T-helper 1 cell treated with Interleukin-12 subunit alpha and Interleukin-12 subunit beta and Interleukin-4 antibody, amounts not matched to agents 30 μg/mL and 1 μg/mL, for 36 hours (primary cell): ENCODE data around the gene PBX3.

ENCODE experiments used
- H3K27ac Mint-ChIP-seq: one replicate; pipeline ENCODE4 v1.8.0; 2021; ENCODE audit warnings: mild to moderate bottlenecking, mixed read lengths
- H3K27me3 Mint-ChIP-seq: one replicate; pipeline ENCODE4 v1.8.0; 2021; ENCODE audit warnings: low read depth, mixed read lengths
- H3K36me3 Mint-ChIP-seq: one replicate; pipeline ENCODE4 v1.8.0; 2021; ENCODE audit warnings: low read depth, mixed read lengths
- H3K4me1 Mint-ChIP-seq: one replicate; pipeline ENCODE4 v1.8.0; 2021; ENCODE audit warnings: low read depth, mixed read lengths
- H3K4me3 Mint-ChIP-seq: one replicate; pipeline ENCODE4 v1.8.0; 2021; ENCODE audit warnings: mild to moderate bottlenecking, moderate library complexity, mixed read lengths
- H3K9me3 Mint-ChIP-seq: one replicate; pipeline ENCODE4 v1.8.0; 2021; ENCODE audit warnings: mixed read lengths

The PBX3 gene

DNA sequence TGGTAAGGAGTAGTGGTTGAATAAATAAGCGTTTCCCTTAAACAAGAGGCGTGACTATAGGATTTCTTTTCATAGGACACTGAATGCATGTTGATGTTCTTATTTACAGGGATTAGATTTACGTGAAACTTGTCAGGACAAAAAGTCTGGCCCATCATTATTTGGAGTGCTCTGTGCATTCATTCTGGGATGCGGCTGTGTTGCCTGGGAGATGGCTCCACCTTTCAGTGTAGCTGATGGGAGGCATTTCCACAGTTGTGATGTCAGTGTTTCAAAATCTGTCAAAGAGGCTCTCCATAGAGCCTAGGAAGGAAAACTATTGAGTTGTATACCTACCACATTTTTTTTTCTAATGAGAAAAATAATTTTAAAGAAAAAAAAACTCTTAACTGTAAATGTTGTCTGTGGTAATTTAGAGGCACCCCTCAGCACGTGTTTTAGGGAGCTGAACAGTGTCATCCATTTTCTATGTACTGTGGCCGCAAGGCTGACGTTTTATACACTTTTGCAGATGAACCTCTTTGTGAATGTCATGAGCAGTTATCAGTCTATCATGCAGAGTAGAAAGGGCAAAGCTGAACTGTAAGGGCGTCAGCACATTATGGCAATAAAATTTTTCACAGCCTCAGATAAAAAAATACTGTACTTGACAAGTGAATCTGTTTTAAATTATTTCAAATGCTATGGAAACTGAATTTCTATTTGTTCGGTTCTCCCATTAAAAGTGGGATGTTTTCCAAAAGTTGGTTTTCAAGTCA is 202.7 kb downstream of the PBX3 start:
- no peaks in the 10 kb centered on the region for H3K36me3 Mint-ChIP-seq
- H3K4me3 Mint-ChIP-seq = no peak overlapping the region
- peaks cover 5% of the 10 kb centered on the region for H3K9me3 Mint-ChIP-seq
- H3K4me1 Mint-ChIP-seq = no peaks in the 10 kb centered on the region
- H3K27ac Mint-ChIP-seq = no peak overlapping the region
- H3K27me3 Mint-ChIP-seq = no peaks in the 10 kb centered on the region

DNA sequence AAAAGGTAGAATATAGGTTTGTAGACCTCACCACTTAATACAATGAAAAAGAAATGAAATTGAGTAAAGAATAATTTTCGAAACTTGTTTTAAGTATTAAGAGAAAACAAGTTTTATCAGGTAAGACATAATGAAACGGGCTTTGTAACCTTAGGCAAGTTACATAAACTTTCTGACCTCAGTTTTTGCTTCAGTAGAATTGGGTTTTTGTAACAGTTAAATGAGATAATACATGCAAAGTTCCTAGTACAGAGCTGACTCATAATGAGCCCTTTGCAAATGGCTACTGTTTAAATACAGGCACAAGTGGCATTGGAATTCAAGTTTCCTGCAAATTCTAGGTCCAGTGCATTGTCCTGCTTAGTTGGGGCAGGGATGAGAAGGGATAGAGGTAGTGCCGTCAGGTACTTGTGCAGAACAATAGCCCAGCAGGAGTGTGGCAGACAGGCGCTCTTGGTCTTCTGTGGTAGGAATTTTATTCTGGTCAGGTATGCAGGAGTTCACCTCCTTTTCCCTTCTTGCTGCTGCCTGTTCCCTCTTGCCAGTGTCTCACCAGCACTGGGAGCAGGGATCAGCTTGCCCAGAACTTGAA is 203.8 kb downstream of the PBX3 start:
- Mint-ChIP-seq H3K27me3 (no peaks in the 10 kb centered on the region), H3K4me3 (no peak overlapping the region), H3K9me3 (peaks cover 5% of the 10 kb centered on the region), H3K27ac (no peak overlapping the region), H3K36me3 (no peaks in the 10 kb centered on the region), H3K4me1 (no peaks in the 10 kb centered on the region)

DNA sequence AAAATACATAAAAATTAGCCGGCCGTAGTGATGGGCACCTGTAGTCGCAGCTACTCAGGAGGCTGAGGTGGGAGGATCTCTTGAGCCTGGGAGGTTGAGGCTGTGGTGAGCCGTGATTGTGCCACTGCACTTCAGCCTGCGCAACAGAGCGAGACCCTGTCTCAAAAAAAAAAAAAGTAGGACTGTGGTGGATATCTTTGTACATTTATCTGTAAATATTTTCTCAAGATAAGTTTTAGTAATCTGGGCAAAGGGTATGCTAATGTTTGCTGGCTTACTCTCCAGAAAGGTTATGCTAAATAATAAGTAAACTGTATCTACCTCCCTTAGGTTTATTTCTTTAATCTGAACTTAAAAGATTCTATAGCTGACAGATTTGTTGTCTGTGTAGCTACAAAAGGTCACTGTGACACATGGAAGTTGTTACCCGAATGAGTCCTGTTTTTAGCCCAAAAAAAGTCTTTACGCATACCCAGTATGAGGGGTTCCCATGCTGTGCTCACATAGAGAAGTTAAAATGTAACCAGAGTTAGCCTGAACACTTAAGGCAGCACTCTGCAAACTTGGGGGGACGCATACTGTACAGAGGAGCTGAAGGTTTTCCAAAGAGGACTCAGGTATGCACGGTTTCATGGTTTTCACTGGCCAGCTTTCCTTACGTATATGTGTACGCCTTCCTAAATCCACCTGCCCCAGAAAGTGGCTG is 206.3 kb downstream of the PBX3 start:
- H3K4me3 Mint-ChIP-seq = no peak overlapping the region
- no peak overlapping the region for H3K27ac Mint-ChIP-seq
- H3K4me1 Mint-ChIP-seq = no peaks in the 10 kb centered on the region
- no peaks in the 10 kb centered on the region for H3K9me3 Mint-ChIP-seq
- no peaks in the 10 kb centered on the region for H3K27me3 Mint-ChIP-seq
- H3K36me3 Mint-ChIP-seq = no peaks in the 10 kb centered on the region

DNA sequence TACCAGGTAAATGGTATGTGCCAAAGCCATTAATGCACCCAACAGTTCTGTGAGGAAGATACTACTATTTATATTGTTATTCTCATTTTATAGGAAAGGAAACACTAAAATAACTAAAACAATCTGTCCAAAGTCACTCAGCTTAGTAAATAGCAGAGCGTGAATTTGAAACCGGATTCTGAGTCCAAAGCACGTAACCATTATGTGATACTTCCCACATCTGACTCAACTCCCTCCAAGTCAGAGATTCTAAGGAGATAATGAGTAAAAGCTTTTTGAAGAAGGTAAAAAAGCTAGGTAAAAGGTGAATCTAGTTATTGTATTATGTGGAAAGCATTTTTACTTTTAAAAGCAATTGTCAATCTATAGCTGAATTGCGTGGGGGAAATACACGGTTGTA is 208.9 kb downstream of the PBX3 start:
- Mint-ChIP-seq H3K9me3 (no peaks in the 10 kb centered on the region), H3K4me1 (no peaks in the 10 kb centered on the region), H3K36me3 (no peaks in the 10 kb centered on the region), H3K27me3 (no peaks in the 10 kb centered on the region), H3K27ac (no peak overlapping the region), H3K4me3 (no peak overlapping the region)

DNA sequence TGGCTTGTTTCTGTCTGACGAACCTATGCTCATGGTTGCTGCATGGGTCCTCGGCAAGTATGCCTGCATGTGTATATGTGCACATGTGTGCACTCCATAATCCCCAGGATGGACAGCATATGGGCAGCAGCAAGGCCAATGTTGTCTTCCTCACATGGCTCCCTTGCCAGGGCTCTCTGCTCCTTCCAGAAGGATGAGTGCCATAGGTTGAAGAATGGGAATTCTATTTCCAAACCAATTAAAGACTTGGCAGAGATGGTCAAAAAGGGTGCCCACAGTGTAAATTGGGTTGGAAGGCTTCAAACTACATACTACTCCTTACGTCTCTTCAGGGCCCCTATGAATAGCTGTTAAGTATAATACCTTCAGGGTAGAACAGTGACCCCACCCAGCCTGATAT is 212.1 kb downstream of the PBX3 start:
- Mint-ChIP-seq H3K4me1 (no peaks in the 10 kb centered on the region), H3K9me3 (no peaks in the 10 kb centered on the region), H3K27ac (no peak overlapping the region), H3K27me3 (no peaks in the 10 kb centered on the region), H3K4me3 (no peak overlapping the region), H3K36me3 (no peaks in the 10 kb centered on the region)

DNA sequence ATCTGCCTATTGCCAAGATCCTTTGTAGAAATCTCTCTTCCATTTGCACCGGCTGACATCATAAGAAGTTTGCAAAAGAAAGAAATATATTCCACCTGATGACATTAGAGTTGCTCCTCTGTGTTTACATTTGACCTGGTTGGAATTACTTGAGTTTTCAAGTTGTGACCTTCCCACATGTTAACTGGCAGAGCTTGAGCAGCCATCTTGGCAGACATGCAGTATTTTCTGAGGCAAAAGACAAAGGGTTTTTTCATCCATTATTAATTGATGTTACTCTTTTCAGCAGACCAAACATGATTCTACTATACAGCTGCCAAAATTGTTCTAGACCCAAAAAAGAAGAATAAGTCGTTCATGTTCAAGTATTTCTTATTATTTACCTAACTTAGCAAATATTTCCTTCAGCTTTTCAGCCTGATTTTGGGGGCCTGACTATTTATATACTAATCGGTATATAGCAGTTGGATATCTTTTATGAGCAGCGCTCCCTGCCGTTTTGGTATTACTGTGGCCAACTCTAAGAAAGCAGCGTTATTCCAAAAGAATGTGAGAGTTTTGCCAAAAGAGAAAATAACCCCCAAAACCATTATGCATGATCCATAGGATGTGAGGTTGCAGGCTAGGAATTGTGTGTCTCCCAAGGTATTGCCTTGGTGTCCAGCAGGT is 212.9 kb downstream of the PBX3 start:
- no peaks in the 10 kb centered on the region for H3K27me3 Mint-ChIP-seq

DNA sequence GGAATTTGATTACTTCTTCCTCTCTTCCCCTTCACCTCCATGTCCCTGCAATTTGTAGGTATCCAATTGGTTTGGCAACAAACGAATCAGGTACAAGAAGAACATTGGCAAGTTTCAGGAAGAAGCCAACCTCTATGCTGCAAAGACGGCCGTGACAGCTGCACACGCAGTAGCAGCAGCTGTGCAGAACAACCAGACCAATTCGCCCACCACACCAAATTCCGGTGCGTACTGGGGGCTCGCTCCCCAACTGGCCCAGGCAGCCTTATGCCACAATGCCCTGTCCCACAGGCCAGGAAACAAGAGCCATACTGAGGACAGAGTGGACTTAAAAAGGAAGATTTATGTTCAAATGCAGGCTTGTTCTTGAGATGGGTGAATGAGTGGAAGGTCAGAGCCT is 213.5 kb downstream of the PBX3 start:
- Mint-ChIP-seq H3K27me3 (no peaks in the 10 kb centered on the region), H3K9me3 (no peaks in the 10 kb centered on the region), H3K4me1 (no peaks in the 10 kb centered on the region), H3K27ac (no peak overlapping the region), H3K4me3 (no peak overlapping the region), H3K36me3 (no peaks in the 10 kb centered on the region)

More for the DNA sequence above, 212.9 kb downstream of the PBX3 start:
- no peak overlapping the region for H3K4me3 Mint-ChIP-seq
- H3K4me1 Mint-ChIP-seq = no peaks in the 10 kb centered on the region
- no peaks in the 10 kb centered on the region for H3K9me3 Mint-ChIP-seq
- no peak overlapping the region for H3K27ac Mint-ChIP-seq
- no peaks in the 10 kb centered on the region for H3K36me3 Mint-ChIP-seq

DNA sequence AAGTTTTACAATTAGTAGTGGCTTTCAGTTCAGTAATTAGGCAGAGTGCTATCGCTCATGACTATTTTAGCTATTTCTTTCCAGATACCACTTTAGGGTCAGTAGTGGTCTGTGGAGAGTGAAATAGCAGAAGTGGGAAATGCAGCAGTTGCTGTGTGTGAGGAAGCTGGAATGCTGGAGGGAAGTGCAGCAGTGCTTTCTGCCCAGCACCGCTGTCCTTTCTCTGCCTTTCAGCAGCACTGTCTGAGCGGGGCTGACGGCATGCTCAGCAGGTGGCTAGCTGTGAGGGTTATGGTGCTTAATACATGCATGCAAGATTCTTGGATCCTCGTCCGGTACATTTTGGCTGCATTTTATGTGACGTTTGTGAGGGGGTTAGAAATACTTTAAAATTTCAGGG is 213.9 kb downstream of the PBX3 start:
- H3K27me3 Mint-ChIP-seq = no peaks in the 10 kb centered on the region
- no peaks in the 10 kb centered on the region for H3K4me1 Mint-ChIP-seq
- H3K4me3 Mint-ChIP-seq = no peak overlapping the region
- no peaks in the 10 kb centered on the region for H3K9me3 Mint-ChIP-seq
- no peak overlapping the region for H3K27ac Mint-ChIP-seq
- H3K36me3 Mint-ChIP-seq = no peaks in the 10 kb centered on the region

DNA sequence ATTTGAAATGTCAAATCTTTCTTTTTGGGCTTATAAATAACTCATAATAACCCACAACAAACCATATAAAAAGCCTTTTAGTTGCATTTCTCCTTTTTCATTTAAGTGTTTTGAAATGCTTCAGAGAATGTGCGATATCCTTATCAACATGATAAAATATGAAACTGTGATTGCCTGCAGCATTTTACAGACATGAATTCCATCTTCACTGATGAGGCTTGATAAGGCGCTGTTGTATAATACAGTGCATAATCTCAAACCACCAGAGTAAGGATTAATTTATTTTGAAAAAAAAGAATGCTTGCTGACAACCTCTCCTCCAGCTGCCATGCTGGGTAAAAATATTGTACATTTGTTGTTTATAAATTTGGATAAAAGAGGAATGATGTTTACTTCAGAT is 216.8 kb downstream of the PBX3 start:
- Mint-ChIP-seq H3K4me1 (no peaks in the 10 kb centered on the region), H3K4me3 (no peak overlapping the region), H3K36me3 (no peaks in the 10 kb centered on the region), H3K9me3 (no peaks in the 10 kb centered on the region), H3K27me3 (no peaks in the 10 kb centered on the region), H3K27ac (no peak overlapping the region)

DNA sequence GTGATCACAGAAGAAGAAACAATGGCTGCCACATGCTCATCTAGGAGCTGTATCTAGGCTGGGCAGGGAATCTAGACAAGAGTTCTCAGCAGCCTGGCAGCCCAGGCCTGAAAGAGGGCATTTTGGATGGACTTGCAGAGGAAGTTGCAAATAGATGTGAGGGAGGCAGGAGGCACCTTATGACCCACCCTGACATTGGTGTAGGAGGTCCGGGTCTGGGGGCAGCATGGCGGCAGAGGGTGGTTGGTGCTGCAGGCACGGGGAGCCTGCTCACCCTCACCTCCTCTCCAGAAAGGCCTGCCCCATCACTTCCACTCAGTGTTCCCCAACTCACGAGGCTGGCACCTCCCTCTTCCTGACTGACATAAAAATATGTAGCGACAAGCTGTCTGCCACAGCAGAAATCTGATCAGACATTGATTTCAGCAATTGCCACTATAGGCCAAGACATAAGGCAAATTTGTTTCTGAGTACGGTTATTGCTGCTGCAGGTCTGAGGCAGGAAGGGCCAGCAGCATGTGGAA is 217.6 kb downstream of the PBX3 start:
- Mint-ChIP-seq H3K27me3 (no peaks in the 10 kb centered on the region), H3K4me1 (no peaks in the 10 kb centered on the region), H3K9me3 (no peaks in the 10 kb centered on the region), H3K36me3 (no peaks in the 10 kb centered on the region), H3K27ac (no peak overlapping the region), H3K4me3 (no peak overlapping the region)

DNA sequence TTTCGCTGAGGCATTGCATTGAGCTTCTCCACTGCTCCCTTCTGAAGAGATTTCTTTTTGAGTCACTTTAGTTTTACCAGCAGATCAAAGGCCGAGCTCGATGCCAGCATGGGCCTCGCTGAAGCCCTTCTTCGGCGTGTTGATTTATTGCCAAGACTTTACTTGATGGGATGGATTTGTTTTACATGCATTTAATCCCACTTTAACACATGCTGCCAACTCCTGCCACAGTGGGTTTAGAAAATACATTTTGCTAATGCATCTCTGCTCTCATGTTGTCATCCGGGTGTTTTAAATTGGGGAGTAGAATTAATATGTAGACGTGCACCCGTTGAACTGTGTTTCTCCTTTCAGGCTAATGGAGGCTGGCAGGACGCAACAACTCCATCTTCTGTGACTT is 218.3 kb downstream of the PBX3 start:
- Mint-ChIP-seq H3K4me1 (no peaks in the 10 kb centered on the region), H3K27ac (no peak overlapping the region), H3K27me3 (no peaks in the 10 kb centered on the region), H3K36me3 (no peaks in the 10 kb centered on the region), H3K4me3 (no peak overlapping the region), H3K9me3 (no peaks in the 10 kb centered on the region)

DNA sequence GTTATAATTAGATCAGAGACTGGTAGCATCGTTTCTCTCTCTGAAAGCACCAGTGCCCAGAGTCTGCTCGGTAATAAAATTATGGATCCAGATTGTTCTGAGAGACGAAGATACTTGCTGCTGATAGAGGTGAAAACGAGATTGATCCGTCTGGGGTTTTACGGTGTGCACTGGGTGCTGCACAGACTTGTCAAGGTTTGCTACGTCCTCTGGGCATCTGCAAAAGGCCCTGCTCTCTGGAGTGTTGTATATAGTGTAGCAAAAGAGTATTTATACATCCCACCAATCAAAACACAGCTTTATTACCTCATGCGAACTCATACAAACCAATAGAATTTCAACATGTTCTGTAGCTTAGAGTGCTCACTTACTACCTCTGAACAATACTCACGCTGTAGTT is 219.3 kb downstream of the PBX3 start:
- Mint-ChIP-seq H3K4me1 (no peaks in the 10 kb centered on the region), H3K9me3 (no peaks in the 10 kb centered on the region), H3K27ac (no peak overlapping the region), H3K4me3 (no peak overlapping the region), H3K27me3 (no peaks in the 10 kb centered on the region), H3K36me3 (no peaks in the 10 kb centered on the region)

DNA sequence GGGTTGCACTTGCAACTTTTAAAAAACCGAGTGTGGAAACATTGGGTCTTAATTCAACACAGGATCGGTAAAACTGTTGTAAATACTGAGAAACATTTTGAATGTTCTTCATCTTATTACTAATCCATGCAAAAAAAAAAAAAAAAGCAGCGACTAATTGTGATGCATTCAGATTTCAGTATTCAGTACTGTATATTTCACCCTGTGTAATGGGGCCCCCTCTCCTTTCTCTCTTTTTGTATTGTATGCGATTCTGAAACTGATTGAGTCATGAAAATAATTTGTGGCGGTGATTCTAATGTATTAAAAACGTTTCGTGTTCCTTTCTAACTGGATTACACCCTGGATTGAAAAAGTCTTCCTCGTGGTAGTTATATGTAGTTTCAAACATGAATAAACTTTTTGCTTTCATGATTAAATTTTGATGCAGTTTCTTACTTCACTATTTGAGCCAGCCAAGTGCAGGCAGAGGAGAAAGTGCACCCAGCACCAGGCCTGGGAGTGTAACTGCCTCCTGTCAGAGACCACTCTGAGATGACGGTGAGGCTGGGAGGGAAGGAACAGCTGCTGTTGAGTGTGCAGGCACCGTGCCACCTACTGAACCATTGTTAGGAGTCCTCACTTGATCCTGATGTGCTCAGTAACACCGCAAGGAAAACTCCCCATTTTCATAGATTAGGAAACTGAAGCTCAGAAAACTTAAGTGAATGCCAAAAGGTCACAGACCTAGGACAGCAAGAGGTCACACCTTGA is 220.0 kb downstream of the PBX3 start:
- Mint-ChIP-seq H3K27ac (no peak overlapping the region), H3K36me3 (no peaks in the 10 kb centered on the region), H3K4me3 (no peak overlapping the region), H3K4me1 (no peaks in the 10 kb centered on the region), H3K27me3 (no peaks in the 10 kb centered on the region), H3K9me3 (no peaks in the 10 kb centered on the region)

DNA sequence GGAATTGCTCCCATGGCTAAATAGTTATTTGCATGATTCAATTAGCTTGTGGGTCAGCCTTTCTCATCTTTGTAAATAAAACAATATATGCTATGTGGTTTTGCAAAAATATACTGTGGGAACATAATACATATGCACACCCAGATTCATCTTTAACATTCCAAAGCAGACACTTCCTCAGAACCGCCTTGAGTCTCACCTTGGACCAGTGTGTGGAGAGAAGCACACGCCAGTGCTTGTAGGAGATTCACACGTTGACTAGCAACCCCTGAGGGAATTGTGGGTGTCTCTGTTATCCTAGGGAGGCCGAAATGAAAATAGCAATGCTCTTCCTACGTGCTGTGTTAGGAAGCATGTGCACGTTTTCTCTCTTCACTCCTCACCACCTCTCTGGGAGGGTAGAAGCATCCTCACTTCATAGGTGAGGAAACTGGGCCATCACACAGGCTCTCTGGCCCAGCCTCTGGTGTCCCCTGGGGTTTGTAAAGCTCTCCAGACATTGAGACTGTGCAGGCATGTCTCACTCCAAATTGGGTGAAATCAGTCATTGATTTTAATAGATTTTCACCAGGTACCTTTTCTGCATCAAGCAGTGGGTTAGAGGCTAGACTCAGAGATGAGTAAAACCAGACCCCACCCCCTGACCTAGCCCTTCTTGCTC is 221.7 kb downstream of the PBX3 start:
- no peak overlapping the region for H3K4me3 Mint-ChIP-seq
- H3K9me3 Mint-ChIP-seq = no peaks in the 10 kb centered on the region
- no peaks in the 10 kb centered on the region for H3K36me3 Mint-ChIP-seq
- H3K27ac Mint-ChIP-seq = no peak overlapping the region
- H3K4me1 Mint-ChIP-seq = no peaks in the 10 kb centered on the region
- H3K27me3 Mint-ChIP-seq = no peaks in the 10 kb centered on the region
